ENCODE data around the gene FRMD4A. TPM values are rescaled to one million over a fixed set of nuclear protein-coding genes. Genes with fewer than 3 reads are reported as not detected.
"Not testable (repeated sequence)": the region's sequence is repeated elsewhere in the genome, so short reads cannot be mapped to it uniquely, and the experiment has no call there.

Gene FRMD4A
- total RNA-seq, 2 experiments from 2014 or later: 0.30 to 0.35 TPM

DNA sequence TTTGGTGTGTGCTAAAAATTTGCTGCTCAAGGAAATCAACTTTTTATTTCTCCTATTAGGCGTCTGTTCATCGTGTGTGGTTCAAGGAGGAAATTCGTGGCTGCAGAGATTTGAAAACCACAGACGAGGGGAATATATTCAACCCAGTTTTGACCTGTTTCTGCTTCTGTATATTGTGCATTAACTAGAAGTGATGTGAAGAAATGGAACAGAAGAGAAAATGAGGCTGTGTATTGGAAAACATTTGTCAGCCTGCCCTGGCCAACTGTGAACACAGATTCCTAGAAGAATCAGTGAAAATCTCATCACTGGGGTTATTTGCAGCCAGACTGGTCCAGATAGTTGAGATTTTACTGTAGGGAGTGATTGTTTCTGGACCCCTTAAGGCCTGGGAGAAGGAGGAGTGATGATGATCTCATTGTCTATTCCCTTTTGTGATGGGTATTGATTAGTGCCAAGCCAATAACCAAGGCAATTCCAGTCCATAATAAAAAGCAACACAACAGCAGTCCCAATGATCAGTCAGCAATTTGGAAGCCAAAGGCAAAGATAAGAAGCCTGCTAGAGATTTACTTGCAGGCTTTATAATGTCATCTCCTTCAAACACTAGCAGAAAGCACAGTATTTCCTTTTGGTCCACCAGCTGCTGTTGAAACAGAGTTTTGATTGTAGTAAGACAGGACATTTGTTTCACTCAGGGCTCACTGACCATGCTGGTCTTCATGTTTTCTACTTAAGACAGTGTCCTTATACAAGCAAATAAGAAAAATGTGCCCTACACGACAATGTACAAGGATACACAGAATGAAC, 404.5 kb downstream of the FRMD4A start:
- Mint-ChIP-seq H3K27me3 (peaks cover 3% of the 10 kb centered on the region), H3K36me3 (ENCODE audit: low read depth) (no peaks in the 10 kb centered on the region), H3K9me3 (no peaks in the 10 kb centered on the region), H3K4me1 (peaks cover 4% of the 10 kb centered on the region), H3K4me3 (no peak overlapping the region), H3K27ac (no peak overlapping the region)
- no peak for DNase-seq
- ChIA-PET POLR2A (no interaction called here), CTCF (no interaction called here)

DNA sequence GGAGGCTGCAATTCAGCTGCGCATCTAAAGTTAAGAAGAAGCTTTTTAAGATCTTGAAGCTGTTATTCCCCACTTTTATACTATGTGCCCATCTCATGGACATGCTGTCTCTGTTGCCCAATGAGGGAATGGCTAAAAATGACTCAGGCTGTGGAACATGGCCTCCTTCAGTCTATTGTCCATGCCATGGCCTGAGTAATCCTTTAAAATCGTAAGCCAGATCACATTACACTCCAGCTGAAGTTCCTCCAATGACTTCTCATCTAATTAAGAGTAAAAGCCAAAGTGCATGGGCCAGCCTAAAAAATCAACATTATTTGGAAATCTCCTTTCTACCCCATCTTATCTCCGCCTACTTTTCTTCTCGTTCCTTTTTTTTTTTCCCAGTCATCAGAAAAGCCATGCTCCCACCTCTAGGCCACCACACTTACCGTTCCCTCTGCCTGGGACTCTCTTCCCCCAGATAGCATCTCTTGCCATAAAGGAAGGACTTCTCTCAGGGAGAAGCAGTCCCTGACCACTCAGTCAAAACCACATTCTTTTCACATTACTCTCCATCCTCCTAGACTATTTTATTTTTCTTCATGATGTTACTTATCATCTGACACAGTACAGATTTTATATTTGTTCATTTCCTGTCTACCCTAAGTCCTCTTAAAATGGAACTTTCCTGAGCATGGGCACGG, 406.5 kb downstream of the FRMD4A start:
- DNase-seq: no peak
- Mint-ChIP-seq H3K4me1 (no peaks in the 10 kb centered on the region), H3K27me3 (no peaks in the 10 kb centered on the region), H3K4me3 (no peak overlapping the region), H3K27ac (no peak overlapping the region), H3K9me3 (no peaks in the 10 kb centered on the region), H3K36me3 (ENCODE audit: low read depth) (no peaks in the 10 kb centered on the region)
- ChIA-PET CTCF (no interaction called here), POLR2A (no interaction called here)

DNA sequence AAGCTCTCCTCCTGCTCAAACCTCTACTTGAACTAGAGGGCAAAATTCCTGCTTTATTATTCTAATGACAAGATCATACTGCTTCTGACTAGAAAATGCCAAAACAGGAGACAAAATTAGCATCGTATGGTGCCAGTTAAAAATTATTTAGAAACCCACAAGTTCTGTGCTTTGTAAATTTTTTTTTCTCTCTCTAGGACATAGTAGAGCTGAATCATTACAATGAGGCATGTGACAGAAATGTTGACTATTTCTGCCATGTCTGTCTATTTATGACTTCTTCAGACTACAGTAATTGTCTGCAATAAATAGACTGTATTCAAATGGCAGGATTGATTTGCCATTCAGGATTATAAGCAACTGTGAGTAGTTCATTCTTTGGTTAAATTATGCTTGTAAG, 408.1 kb downstream of the FRMD4A start:
- H3K36me3 Mint-ChIP-seq (ENCODE audit: low read depth): no peaks in the 10 kb centered on the region
- H3K27ac Mint-ChIP-seq: no peak overlapping the region
- no peaks in the 10 kb centered on the region for H3K4me1 Mint-ChIP-seq
- no peaks in the 10 kb centered on the region for H3K27me3 Mint-ChIP-seq
- POLR2A ChIA-PET: no interaction called here
- H3K9me3 Mint-ChIP-seq: no peaks in the 10 kb centered on the region
- CTCF ChIA-PET: interaction anchor here (1.1 kb wide), 1 partner anchor 8 kb away, joined by 4 read pairs; no protein-coding TSS in a partner anchor
- H3K4me3 Mint-ChIP-seq: no peak overlapping the region
- DNase-seq: no peak

DNA sequence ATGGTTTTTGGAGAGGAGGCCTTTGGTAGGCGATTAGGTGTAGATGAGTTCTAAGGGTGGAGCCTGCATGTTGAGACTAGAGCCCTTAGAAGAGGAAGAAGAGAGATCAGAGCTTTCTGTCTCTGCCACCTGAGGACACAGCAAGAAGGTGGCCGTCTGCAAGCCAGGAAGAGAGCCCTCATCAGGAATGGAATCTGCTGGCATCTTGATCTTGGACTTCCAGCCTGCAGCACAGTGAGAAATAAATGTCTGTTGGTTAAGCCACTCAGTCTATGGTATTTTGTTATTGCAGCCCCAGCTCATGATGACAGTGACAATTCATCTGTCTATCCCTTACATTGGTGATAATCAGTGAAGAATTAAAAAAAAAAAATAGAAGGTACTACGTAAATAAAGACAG, 408.8 kb downstream of the FRMD4A start:
- Mint-ChIP-seq H3K9me3 (no peaks in the 10 kb centered on the region), H3K36me3 (ENCODE audit: low read depth) (no peaks in the 10 kb centered on the region), H3K27me3 (no peaks in the 10 kb centered on the region), H3K27ac (no peak overlapping the region), H3K4me3 (no peak overlapping the region), H3K4me1 (no peaks in the 10 kb centered on the region)
- ChIA-PET CTCF (interaction anchor here (1.1 kb wide), 1 partner anchor 9 kb away, joined by 4 read pairs; no protein-coding TSS in a partner anchor), POLR2A (no interaction called here)
- no peak for DNase-seq

DNA sequence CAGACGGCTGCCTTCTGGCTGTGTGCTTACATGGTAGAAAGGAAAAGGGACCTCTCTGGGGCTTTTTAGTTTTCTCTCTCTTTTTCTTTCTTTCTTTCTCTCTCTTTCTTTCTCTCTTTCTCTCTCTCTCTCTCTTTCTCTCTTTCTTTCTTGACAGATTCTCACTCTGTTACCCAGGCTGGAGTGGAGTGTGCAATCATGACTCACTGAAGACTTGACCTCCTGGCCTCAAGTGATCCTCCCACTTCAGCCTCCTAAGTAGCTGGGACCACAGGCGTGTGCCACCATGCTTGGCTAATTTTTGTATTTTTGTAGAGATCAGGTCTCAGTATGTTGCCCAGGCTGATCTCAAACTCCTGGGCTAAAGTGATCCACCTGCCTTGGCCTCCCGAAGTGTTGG, 409.6 kb downstream of the FRMD4A start:
- DNase-seq; H3K9me3 Mint-ChIP-seq; H3K27ac Mint-ChIP-seq; H3K36me3 Mint-ChIP-seq (ENCODE audit: low read depth); H3K27me3 Mint-ChIP-seq; POLR2A ChIA-PET; H3K4me3 Mint-ChIP-seq; H3K4me1 Mint-ChIP-seq; CTCF ChIA-PET: not testable (repeated sequence)

DNA sequence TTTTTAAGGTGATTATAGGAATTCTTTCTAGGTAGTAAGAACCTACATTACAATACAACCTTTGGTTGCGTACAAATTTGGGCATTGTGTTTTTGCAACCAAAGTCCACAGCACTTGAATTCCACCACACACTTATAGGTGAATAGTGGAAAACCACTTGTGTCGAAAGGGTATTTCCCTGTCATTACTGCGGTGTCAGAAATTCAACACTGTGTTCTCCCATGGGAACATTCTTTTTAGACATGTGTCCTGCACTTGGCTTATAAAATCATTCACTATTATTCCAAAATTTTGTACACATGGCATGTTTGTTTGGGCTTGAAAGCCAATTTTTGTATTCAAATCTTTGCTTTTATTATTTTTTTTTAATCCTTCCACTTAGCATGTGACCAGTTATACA, 410.3 kb downstream of the FRMD4A start:
- H3K4me1 Mint-ChIP-seq: no peaks in the 10 kb centered on the region

DNA sequence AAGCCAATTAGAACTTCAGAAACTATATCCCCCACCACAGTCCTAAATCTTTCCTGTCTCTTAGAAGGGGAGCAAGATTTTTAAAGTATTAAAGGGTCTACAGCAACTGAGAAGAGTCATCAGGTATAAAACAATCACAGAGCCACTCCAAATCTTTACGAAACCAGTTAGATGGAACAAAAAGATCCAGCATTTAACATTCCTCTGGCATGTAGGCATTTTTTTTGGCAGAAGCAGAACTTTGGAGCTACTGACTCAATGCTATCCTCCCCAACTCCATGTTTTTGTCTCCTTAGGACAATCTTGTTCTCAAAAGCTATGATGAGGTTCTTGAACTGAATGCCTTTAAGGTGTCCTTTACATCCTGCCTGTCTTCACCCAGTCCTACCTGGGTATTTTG, 410.7 kb downstream of the FRMD4A start:
- no peaks in the 10 kb centered on the region for H3K27me3 Mint-ChIP-seq
- no peak overlapping the region for H3K4me3 Mint-ChIP-seq
- POLR2A ChIA-PET: no interaction called here
- H3K36me3 Mint-ChIP-seq (ENCODE audit: low read depth): no peaks in the 10 kb centered on the region
- CTCF ChIA-PET: no interaction called here
- H3K9me3 Mint-ChIP-seq: no peaks in the 10 kb centered on the region
- H3K4me1 Mint-ChIP-seq: no peaks in the 10 kb centered on the region
- DNase-seq: no peak
- H3K27ac Mint-ChIP-seq: no peak overlapping the region

More for the DNA sequence above, 410.3 kb downstream of the FRMD4A start:
- CTCF ChIA-PET: no interaction called here
- H3K9me3 Mint-ChIP-seq: no peaks in the 10 kb centered on the region
- no peak for DNase-seq
- POLR2A ChIA-PET: no interaction called here
- no peak overlapping the region for H3K27ac Mint-ChIP-seq
- H3K36me3 Mint-ChIP-seq (ENCODE audit: low read depth): no peaks in the 10 kb centered on the region
- H3K4me3 Mint-ChIP-seq: no peak overlapping the region
- H3K27me3 Mint-ChIP-seq: no peaks in the 10 kb centered on the region

DNA sequence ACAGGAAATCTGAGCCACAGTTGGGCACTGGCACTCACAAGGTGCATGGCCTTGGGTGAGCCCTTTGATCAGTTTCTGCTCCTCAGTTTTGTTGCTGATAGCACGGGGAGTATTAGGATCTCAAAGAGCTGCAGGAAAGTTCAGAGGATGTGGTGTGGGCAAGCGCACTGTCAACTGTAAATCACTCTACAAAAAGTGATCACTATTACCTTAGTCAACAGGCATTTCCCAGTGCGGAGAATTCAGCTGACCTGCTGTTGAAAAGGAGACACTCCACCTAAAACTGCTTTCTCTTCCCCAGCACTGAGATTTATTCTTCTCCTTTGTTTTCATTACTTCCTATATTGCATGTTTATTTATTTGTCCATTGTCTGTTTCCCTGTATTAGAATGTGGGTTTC, 412.9 kb downstream of the FRMD4A start:
- ChIA-PET CTCF (no interaction called here), POLR2A (no interaction called here)
- Mint-ChIP-seq H3K4me1 (no peaks in the 10 kb centered on the region), H3K36me3 (ENCODE audit: low read depth) (no peaks in the 10 kb centered on the region), H3K27ac (no peak overlapping the region), H3K4me3 (no peak overlapping the region), H3K27me3 (no peaks in the 10 kb centered on the region), H3K9me3 (no peaks in the 10 kb centered on the region)
- no peak for DNase-seq

DNA sequence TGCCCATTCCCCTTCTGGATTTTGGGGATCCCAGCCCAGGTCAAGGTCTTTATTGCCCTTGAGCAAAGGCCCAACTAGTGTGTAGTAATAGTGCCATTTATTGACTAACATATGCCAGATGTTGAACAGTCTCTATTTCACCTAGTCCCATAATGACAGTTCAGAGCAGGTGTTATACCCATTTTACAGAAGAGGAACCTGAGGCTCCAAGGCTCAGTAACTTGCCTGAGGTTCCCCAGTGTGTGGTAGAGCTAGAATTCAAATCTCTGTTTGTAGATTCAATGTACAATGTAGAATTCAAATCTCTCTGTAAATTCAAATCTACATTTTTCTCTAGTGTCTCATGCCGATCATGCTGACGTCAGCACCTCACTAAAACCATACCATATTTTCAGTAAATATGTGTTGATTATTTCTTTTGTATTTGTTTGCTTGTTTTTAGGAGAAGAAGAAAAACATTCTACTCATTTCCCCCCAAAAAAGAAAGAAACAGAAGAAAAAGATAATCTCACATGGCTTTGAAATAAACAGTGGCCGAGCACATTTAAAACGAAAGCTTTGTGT, 414.3 kb downstream of the FRMD4A start:
- ChIA-PET POLR2A (no interaction called here), CTCF (no interaction called here)
- no peaks in the 10 kb centered on the region for H3K4me1 Mint-ChIP-seq
- no peaks in the 10 kb centered on the region for H3K27me3 Mint-ChIP-seq
- H3K36me3 Mint-ChIP-seq (ENCODE audit: low read depth): no peaks in the 10 kb centered on the region
- H3K27ac Mint-ChIP-seq: no peak overlapping the region
- H3K4me3 Mint-ChIP-seq: no peak overlapping the region
- no peaks in the 10 kb centered on the region for H3K9me3 Mint-ChIP-seq
- no peak for DNase-seq

DNA sequence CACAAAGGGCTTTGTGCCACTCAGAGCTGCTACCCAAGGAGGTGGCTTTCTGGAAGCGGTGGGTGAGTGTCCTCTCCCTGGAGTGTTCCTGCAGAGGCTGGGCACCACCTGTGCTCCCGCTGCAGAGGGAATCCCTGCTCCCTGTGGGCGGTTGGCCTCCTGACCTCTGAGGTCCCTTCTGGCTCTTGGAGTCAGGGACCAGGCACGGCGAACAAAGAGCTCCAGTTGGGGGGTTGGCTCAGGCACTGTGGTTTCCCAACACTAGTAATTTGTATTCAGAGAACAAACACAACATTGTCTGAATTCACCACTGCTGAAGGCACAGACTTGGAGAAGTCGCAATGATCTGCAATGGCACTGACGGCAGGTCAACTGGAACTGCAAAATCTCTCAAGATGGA, 415.0 kb downstream of the FRMD4A start:
- H3K36me3 Mint-ChIP-seq (ENCODE audit: low read depth): no peaks in the 10 kb centered on the region
- ChIA-PET CTCF (no interaction called here), POLR2A (no interaction called here)
- no peaks in the 10 kb centered on the region for H3K9me3 Mint-ChIP-seq
- no peak for DNase-seq
- H3K4me3 Mint-ChIP-seq: no peak overlapping the region
- no peaks in the 10 kb centered on the region for H3K27me3 Mint-ChIP-seq
- H3K4me1 Mint-ChIP-seq: no peaks in the 10 kb centered on the region
- no peak overlapping the region for H3K27ac Mint-ChIP-seq

DNA sequence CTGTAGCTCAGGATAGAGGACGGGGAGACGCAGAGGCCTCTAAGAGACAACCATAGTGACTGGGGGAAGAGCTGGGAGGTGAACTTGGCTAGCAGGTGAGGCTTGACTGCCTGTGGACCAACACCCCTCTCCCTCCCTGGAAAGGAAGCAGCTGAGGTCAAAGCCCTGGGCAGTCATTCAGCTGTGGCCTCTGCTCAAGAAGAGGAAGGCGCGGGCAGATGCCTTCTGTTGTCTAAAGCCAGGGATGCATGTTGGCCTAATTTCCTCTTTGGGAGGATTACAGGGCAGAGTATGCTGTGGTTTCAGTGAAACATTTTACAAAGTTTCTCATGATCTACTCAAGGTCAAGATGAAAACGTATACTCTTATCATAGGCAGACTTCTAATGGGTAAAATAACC, 416.8 kb downstream of the FRMD4A start:
- H3K36me3 Mint-ChIP-seq (ENCODE audit: low read depth): no peaks in the 10 kb centered on the region
- H3K4me3 Mint-ChIP-seq: no peak overlapping the region
- no peak for DNase-seq
- ChIA-PET POLR2A (no interaction called here), CTCF (no interaction called here)
- H3K27me3 Mint-ChIP-seq: no peaks in the 10 kb centered on the region
- no peaks in the 10 kb centered on the region for H3K9me3 Mint-ChIP-seq
- H3K27ac Mint-ChIP-seq: no peak overlapping the region
- H3K4me1 Mint-ChIP-seq: no peaks in the 10 kb centered on the region

DNA sequence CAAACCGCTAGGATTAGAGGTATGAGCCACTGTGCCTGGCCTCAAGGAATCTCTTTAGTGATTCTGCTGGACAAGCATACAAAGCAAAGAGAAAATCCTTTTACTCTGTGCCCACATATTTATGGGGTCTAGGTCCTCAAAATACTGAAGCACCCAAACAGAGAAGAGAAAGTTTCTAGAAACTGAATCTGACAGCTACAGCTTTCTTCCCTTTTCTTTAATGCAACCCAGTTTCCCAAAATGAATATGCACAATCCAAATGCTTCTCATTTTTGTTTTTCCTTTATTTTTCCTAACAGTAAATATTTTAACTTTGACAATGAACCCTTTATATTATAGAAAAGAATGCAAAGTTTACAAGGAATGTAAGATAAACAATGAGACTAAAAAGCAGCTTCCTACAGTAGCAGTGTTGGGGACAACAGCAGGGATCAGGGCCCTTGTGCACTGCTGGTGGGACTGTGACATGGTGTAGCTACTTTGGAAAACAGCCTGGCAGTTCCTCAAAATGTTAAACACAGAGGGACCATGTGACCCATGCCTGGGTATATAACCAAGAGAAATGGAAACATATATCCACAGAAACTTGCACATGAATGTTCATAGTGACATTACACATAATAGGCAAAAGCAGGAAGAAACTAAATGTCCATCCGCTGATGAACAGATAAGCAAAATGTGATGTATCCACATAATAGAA, 418.8 kb downstream of the FRMD4A start:
- no peaks in the 10 kb centered on the region for H3K4me1 Mint-ChIP-seq
- no peaks in the 10 kb centered on the region for H3K36me3 Mint-ChIP-seq (ENCODE audit: low read depth)
- H3K9me3 Mint-ChIP-seq: no peaks in the 10 kb centered on the region
- ChIA-PET POLR2A (no interaction called here), CTCF (no interaction called here)
- no peak overlapping the region for H3K27ac Mint-ChIP-seq
- no peak overlapping the region for H3K4me3 Mint-ChIP-seq
- DNase-seq: no peak
- no peaks in the 10 kb centered on the region for H3K27me3 Mint-ChIP-seq

DNA sequence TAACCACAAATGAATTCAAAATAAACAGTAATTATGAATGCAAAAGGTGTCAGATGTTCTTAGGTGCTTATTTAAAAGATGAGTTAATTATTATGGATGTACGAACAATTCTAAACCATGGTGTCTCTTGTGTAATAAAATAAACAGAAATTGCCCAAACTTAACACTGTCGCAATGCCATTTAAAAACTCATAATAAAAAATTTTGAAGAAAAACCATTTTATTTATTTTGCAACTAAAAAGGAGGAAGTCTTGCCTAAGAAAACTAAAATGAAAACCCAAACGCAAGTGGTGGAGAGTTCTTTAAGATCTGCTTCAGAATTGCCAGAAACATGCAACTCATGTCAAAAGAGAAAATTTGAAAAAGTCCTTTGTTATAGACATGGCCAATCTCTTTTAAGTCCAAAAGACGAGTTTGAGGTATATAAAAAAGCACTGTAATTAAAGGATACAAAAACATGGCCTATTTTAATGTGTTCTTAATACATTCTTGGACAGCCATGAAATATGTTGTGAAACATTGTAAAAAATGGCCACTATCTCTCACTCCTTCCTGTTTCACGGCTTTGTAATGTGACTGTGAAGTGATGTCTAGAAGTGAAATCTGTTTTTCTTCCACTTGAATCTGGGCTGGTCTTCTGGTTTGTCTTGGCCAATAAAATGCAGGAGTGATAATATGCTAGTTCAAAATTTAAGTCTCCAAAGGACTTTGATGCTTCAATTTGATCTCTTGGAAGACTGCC, 421.0 kb downstream of the FRMD4A start:
- Mint-ChIP-seq H3K9me3 (no peaks in the 10 kb centered on the region), H3K27ac (no peak overlapping the region), H3K36me3 (ENCODE audit: low read depth) (no peaks in the 10 kb centered on the region), H3K27me3 (no peaks in the 10 kb centered on the region), H3K4me1 (no peaks in the 10 kb centered on the region), H3K4me3 (no peak overlapping the region)
- ChIA-PET POLR2A (no interaction called here), CTCF (no interaction called here)
- DNase-seq: no peak

All from activated CD4-positive, alpha-beta memory T cell treated with anti-CD3 and anti-CD28 coated beads, Interleukin-2, amount 10 ng/mL, durations not matched to agents 7 days and 5 days (primary cell).